OCI-LY1 (cell line): Measurements from ENCODE around the gene KCNK2.
A peak's percentile ranks its signal among the peaks of the same experiment; 100 is the strongest.
"Not testable (repeated sequence)": the region's sequence is repeated elsewhere in the genome, so short reads cannot be mapped to it uniquely, and the experiment has no call there.

Experiments used
- H2AFZ ChIP-seq: fragments of 200-600 bp; sonication (generic), shearing (Covaris generic); 2 replicates; pipeline ENCODE4 v1.6.0; 2014; ENCODE audit warnings: antibody characterized with exemption, mild to moderate bottlenecking, low read length
- H3F3A ChIP-seq: fragments of 200-600 bp; sonication (generic), shearing (Covaris generic); 2 replicates; pipeline ENCODE4 v1.6.0; 2014; ENCODE audit warnings: mild to moderate bottlenecking, antibody characterized with exemption, low read length, moderate library complexity; ENCODE audit not compliant: insufficient read depth
- H3K27ac ChIP-seq: fragments of 200-600 bp; sonication (generic); 2 replicates; pipeline ENCODE4 v1.5.1; 2014; ENCODE audit warnings: low read length, mixed run types, mild to moderate bottlenecking, low read depth; ENCODE audit not compliant: poor library complexity, severe bottlenecking
- H3K27me3 ChIP-seq: fragments of 200-600 bp; sonication (generic); 2 replicates; pipeline ENCODE4 v1.6.0; 2014; ENCODE audit warnings: antibody characterized with exemption, mild to moderate bottlenecking, low read length, moderate library complexity; ENCODE audit not compliant: insufficient read depth
- H3K36me3 ChIP-seq: fragments of 200-600 bp; sonication (generic); 2 replicates; pipeline ENCODE4 v1.6.1; 2014; ENCODE audit warnings: mild to moderate bottlenecking, antibody characterized with exemption, low read length, moderate library complexity, mixed read lengths; ENCODE audit not compliant: insufficient read depth
- H3K4me1 ChIP-seq: fragments of 200-600 bp; sonication (generic); 2 replicates; pipeline ENCODE4 v1.5.1; 2014; ENCODE audit warnings: mild to moderate bottlenecking, low read length, moderate library complexity; ENCODE audit not compliant: insufficient read depth, severe bottlenecking
- H3K4me2 ChIP-seq: fragments of 200-600 bp; sonication (generic), shearing (Covaris generic); 2 replicates; pipeline ENCODE4 v1.6.1; 2014; ENCODE audit warnings: low read length
- H3K4me3 ChIP-seq: fragments of 200-600 bp; sonication (generic); 2 replicates; pipeline ENCODE4 v1.5.1; 2014; ENCODE audit warnings: low read length, low read depth, mild to moderate bottlenecking, mixed read lengths; ENCODE audit not compliant: poor library complexity, severe bottlenecking
- H3K79me2 ChIP-seq: fragments of 200-600 bp; shearing (Covaris generic); 2 replicates; pipeline ENCODE4 v1.6.1; 2016; ENCODE audit warnings: mixed run types, low read length, mixed read lengths; ENCODE audit not compliant: insufficient read depth
- H3K9ac ChIP-seq: fragments of 200-600 bp; sonication (generic), shearing (Covaris generic); 2 replicates; pipeline ENCODE4 v1.6.1; 2014; ENCODE audit warnings: mild to moderate bottlenecking, low read length, mixed read lengths
- H3K9me2 ChIP-seq: fragments of 200-600 bp; sonication (generic), shearing (Covaris generic); 2 replicates; pipeline ENCODE4 v1.6.1; 2014; ENCODE audit warnings: low read depth, mild to moderate bottlenecking, low read length, mixed read lengths
- H3K9me3 ChIP-seq: fragments of 200-600 bp; shearing (Covaris generic); 2 replicates; pipeline ENCODE4 v1.6.1; 2014; ENCODE audit warnings: low read length, mixed read lengths
- H4K20me1 ChIP-seq: fragments of 200-600 bp; sonication (generic), shearing (Covaris generic); 2 replicates; pipeline ENCODE4 v1.6.0; 2016; ENCODE audit warnings: mild to moderate bottlenecking, low read length; ENCODE audit not compliant: insufficient read depth
- CTCF ChIP-seq: fragments of 200-600 bp; sonication (generic), shearing (Covaris generic); IDR thresholded peaks from 2 replicates; pipeline ENCODE4 v1.5.1; 2017; ENCODE audit warnings: mild to moderate bottlenecking, antibody characterized with exemption, low read length, moderate library complexity, mixed read lengths
- EZH2 ChIP-seq: fragments of 200-600 bp; sonication (generic), shearing (Covaris generic); IDR thresholded peaks from 2 replicates; pipeline ENCODE4 v1.8.0; 2017; ENCODE audit warnings: borderline replicate concordance, mixed run types, mild to moderate bottlenecking, antibody characterized with exemption, low read length, moderate library complexity, mixed read lengths

Gene KCNK2

GRCh38 chr1:215160351-215160750, 77.8 kb downstream of the KCNK2 start:
- no peaks in the 10 kb centered on the region for H3K79me2 ChIP-seq
- no peaks in the 10 kb centered on the region for H3K27me3 ChIP-seq
- no peaks in the 10 kb centered on the region for H3K36me3 ChIP-seq
- H3K4me2 ChIP-seq: no peak overlapping the region
- no peaks in the 10 kb centered on the region for H3K9me3 ChIP-seq
- H3K9me2 ChIP-seq: no peaks in the 10 kb centered on the region
- no peaks in the 10 kb centered on the region for H4K20me1 ChIP-seq
- no peak overlapping the region for H2AFZ ChIP-seq
- no peak overlapping the region for H3K27ac ChIP-seq
- TF ChIP-seq CTCF: no peak
- TF ChIP-seq EZH2: no peak
- no peaks in the 10 kb centered on the region for H3K4me1 ChIP-seq
- H3K9ac ChIP-seq: no peak overlapping the region
- H3F3A ChIP-seq: no peaks in the 10 kb centered on the region
- H3K4me3 ChIP-seq: no peak overlapping the region

DNA sequence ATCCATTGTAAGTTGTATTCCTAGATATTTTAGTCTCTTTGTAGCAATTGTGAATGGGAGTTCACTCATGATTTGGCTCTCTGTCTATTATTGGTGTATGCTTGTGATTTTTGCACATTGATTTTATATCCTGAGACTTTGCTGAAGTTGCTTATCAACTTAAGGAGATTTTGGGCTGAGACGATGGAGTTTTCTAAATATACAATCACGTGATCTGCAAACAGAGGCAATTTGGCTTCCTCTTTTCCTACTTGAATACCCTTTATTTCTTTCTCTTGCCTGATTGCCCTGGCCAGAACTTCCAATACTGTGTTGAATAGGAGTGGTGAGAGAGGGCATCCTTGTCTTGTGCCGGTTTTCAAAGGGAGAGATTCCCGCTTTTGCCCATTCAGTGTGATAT, 80.6 kb downstream of the KCNK2 start:
- H3K36me3 ChIP-seq, H3F3A ChIP-seq, H3K27me3 ChIP-seq, H3K4me3 ChIP-seq, H3K4me1 ChIP-seq, H2AFZ ChIP-seq, H3K9me3 ChIP-seq, H4K20me1 ChIP-seq, H3K79me2 ChIP-seq, H3K4me2 ChIP-seq, H3K27ac ChIP-seq, H3K9ac ChIP-seq, H3K9me2 ChIP-seq: not testable (repeated sequence)

DNA sequence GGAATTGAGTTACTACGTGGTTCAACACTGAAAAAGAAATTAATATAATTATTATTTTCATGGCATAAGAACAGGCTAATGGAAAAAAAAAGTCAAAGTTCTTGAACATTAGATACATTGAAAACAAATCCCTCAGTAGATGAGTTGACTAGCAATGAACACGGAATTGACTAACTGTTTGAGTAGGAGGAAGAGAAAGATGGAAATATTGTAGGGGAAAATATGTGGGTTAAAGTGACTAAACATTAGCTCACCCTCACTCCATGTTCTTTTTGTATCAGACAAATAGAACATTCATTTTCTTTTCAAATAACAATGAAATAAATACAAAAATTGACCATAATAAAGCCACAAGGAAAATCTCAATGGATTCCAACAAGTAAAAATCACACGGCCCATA, 84.3 kb downstream of the KCNK2 start:
- H3K4me3 ChIP-seq: no peak overlapping the region
- H3F3A ChIP-seq: no peaks in the 10 kb centered on the region
- no peak overlapping the region for H3K9ac ChIP-seq
- H2AFZ ChIP-seq: no peak overlapping the region
- no peaks in the 10 kb centered on the region for H4K20me1 ChIP-seq
- H3K27me3 ChIP-seq: no peaks in the 10 kb centered on the region
- no peaks in the 10 kb centered on the region for H3K9me3 ChIP-seq
- H3K9me2 ChIP-seq: no peaks in the 10 kb centered on the region
- no peak overlapping the region for H3K27ac ChIP-seq
- H3K36me3 ChIP-seq: no peaks in the 10 kb centered on the region
- H3K4me1 ChIP-seq: no peaks in the 10 kb centered on the region
- no peaks in the 10 kb centered on the region for H3K79me2 ChIP-seq
- TF ChIP-seq EZH2: no peak
- TF ChIP-seq CTCF: no peak
- no peak overlapping the region for H3K4me2 ChIP-seq

- H3K9me2 ChIP-seq: no peaks in the 10 kb centered on the region
- no peaks in the 10 kb centered on the region for H3K4me1 ChIP-seq
- no peaks in the 10 kb centered on the region for H3K79me2 ChIP-seq
- no peak overlapping the region for H2AFZ ChIP-seq
- H3K36me3 ChIP-seq: no peaks in the 10 kb centered on the region
- H3F3A ChIP-seq: no peaks in the 10 kb centered on the region
- H3K27ac ChIP-seq: no peak overlapping the region
- TF ChIP-seq CTCF: peak; percentile 13; the same call in 1 of the 2 replicates
- TF ChIP-seq EZH2: no peak
- H3K4me2 ChIP-seq: no peak overlapping the region
- H4K20me1 ChIP-seq: no peaks in the 10 kb centered on the region
- H3K9ac ChIP-seq: no peak overlapping the region
- no peaks in the 10 kb centered on the region for H3K9me3 ChIP-seq
- no peak overlapping the region for H3K4me3 ChIP-seq
- no peaks in the 10 kb centered on the region for H3K27me3 ChIP-seq
These were observed 99.0 kb downstream of the KCNK2 start for GRCh38 chr1:215181518-215181917.
